PFSK-1 (cell line): ENCODE measurements around the gene RAP1GAP.

Experiments
- FOXP2 ChIP-seq: optimal IDR thresholded peaks from 2 replicates; pipeline ENCODE3; 2011; ENCODE audit warnings: borderline replicate concordance, control low read depth, inconsistent platforms; ENCODE audit not compliant: insufficient read depth; ENCODE audit errors: extremely low read length, extremely low read depth
- POLR2AphosphoS5 ChIP-seq: IDR thresholded peaks from 2 replicates; pipeline ENCODE4 v1.6.1; 2012; ENCODE audit warnings: low read depth, mild to moderate bottlenecking, control low read depth, low read length, moderate library complexity
- REST ChIP-seq, 2 experiments: IDR thresholded peaks; 2 replicates each; pipeline versions ENCODE4 v1.6.1 to v1.8.0; 2011 to 2012; ENCODE audit warnings: low read depth in 2 of 2, low read length in 2 of 2, control low read depth in 1 of 2, inconsistent platforms in 1 of 2, mild to moderate bottlenecking in 1 of 2, moderate library complexity in 1 of 2; ENCODE audit not compliant: insufficient read depth in 1 of 2
- SIN3A ChIP-seq: IDR thresholded peaks from 2 replicates; pipeline ENCODE4 v1.6.1; 2012; ENCODE audit warnings: mild to moderate bottlenecking, low read length, moderate library complexity, borderline replicate concordance; ENCODE audit not compliant: insufficient read depth
- TAF1 ChIP-seq: IDR thresholded peaks from 2 replicates; pipeline ENCODE4 v1.6.1; 2012; ENCODE audit warnings: low read length, control low read depth, borderline replicate concordance; ENCODE audit not compliant: insufficient read depth

RAP1GAP gene

DNA sequence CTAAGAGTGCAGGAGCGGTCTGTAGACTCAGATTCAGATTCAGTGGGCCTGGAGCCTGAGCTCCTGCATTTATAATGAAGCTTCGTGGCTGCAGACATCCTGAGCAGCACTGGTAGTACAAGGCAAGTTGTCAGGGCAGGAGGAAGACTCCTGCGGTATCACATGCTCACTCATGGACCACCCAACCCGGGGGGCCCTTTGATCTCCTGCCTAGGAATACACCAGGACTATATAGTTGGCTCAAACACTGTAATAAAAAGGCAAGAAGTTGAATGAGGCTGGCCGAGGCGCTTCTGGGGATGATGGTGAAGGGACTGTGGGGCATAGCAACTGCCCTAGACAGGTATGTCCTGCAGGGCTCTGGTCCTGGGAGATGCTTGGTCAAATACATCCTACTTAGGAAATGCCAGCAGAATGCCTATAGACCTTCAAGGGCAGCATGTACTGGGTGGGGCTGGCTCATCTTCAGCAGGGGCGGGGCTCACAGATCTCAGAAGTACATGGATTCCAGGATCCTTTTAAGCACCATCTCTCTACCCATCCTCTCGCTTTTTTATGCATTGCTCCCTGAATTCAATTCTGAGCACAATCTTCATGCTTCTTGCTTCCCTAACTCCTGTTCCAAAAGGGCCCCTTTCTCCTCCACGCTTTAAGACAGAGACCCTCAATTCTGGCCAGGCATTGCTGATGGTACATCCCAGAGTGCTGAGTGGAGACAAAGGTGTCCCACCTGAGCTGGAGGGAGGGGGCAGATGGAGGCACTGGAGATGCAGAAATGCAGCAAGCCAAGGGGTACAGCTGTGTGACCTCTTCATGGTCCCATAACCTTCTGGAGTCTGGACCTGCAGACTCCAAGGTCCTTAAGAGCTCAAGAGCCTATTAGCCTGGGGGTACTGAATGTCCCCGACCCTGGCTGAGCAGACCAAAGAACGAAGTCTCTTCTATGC is 2.1 kb upstream of the RAP1GAP start:
- TF ChIP-seq SIN3A (no peak), FOXP2 (no peak), TAF1 (no peak), POLR2AphosphoS5 (no peak), REST (IDR thresholded peaks at IDR 0.05; ENCODE audit: insufficient read depth in 1 of 2, low read depth in 2 of 2, low read length in 2 of 2) (no peak)

GRCh38 chr1:21670059-21670881 is 1.1 kb upstream of the RAP1GAP start:
- TF ChIP-seq REST (IDR thresholded peaks at IDR 0.05; ENCODE audit: insufficient read depth in 1 of 2, low read depth in 2 of 2, low read length in 2 of 2) (no peak), TAF1 (no peak), SIN3A (no peak), FOXP2 (no peak), POLR2AphosphoS5 (no peak)

DNA sequence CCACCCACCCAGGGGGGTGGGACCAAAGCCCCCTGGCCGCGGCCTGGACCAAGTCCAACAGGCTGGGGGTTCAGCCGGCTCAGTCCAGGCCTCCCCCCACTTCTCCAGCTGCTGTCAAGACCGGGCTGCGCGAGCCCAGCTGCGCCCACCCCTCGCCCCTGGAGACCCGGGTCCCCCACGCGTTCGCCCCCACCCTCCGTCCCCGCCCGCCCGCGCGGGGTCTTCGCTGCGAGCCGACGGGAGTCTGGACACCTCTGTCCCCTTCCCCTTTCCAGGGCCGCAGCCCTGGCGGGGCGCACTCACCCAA is 253 bp downstream of the RAP1GAP start:
- TF ChIP-seq REST (IDR thresholded peaks at IDR 0.05; ENCODE audit: insufficient read depth in 1 of 2, low read depth in 2 of 2, low read length in 2 of 2), result no peak
- TF ChIP-seq SIN3A, result no peak
- no peak for TF ChIP-seq TAF1

DNA sequence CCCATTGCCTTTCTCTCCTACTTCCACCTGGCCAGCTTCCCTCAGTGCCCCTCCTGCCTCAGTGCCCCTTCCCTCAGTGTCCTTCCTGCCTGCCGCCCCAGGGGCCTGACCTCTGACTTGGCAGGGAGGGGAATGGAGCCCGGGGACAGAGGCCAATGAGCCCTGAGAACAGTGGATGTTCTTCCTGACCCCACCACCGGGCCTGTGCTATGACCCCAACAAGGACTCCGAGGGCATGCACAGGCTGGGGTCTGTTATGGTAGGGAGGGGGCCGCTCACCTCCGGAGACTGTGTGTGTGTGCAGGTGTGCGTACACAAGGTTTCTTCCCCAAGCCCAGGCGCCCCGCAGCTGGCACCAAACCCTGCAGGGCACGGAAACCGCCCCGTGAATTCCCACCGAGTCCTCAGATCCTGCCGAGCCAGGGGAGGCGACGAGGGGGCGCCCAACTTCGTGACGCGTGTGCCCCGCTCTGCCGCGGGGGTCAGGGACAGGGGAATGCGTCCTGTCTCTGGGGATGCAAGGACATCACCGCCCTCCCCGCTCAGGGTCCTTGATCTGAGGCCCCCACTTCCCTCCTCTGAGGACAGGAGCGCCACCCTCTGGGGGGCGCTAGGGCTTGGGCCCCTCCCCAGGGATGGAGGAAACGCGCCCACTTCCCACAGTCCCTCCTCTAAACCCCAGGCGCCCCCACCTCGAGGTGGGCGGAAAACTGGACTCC is 766 bp downstream of the RAP1GAP start:
- TF ChIP-seq SIN3A (no peak), REST (IDR thresholded peaks at IDR 0.05; ENCODE audit: insufficient read depth in 1 of 2, low read depth in 2 of 2, low read length in 2 of 2) (no peak), TAF1 (no peak), POLR2AphosphoS5 (no peak), FOXP2 (no peak)
